KMS-11 (cell line): ENCODE data around the gene CPT2.

Source experiments
- H2AFZ ChIP-seq: fragments of 200-600 bp; sonication (generic); 2 replicates; pipeline ENCODE4 v1.6.1; 2016; ENCODE audit warnings: antibody characterized with exemption, mixed run types, low read depth
- H3K27ac ChIP-seq: fragments of 200-600 bp; sonication (generic); 2 replicates; pipeline ENCODE4 v1.6.1; 2016; ENCODE audit warnings: mild to moderate bottlenecking, mixed run types
- H3K27me3 ChIP-seq: fragments of 200-600 bp; sonication (generic); 2 replicates; pipeline ENCODE4 v1.6.1; 2017; ENCODE audit warnings: mild to moderate bottlenecking, low read depth, mixed run types, moderate library complexity; ENCODE audit not compliant: insufficient read depth
- H3K36me3 ChIP-seq: fragments of 200-600 bp; sonication (generic); 2 replicates; pipeline ENCODE4 v1.6.1; 2017; ENCODE audit warnings: mild to moderate bottlenecking, mixed run types; ENCODE audit not compliant: insufficient read depth
- H3K4me1 ChIP-seq: fragments of 200-600 bp; sonication (generic); 2 replicates; pipeline ENCODE4 v1.6.1; 2016; ENCODE audit warnings: mild to moderate bottlenecking, low read depth, mixed run types; ENCODE audit not compliant: poor library complexity, severe bottlenecking
- H3K4me2 ChIP-seq: fragments of 200-600 bp; sonication (generic); 2 replicates; pipeline ENCODE4 v1.7.0; 2016; ENCODE audit warnings: mild to moderate bottlenecking, mixed run types
- H3K4me3 ChIP-seq: fragments of 200-600 bp; sonication (generic); IDR thresholded peaks from 2 replicates; pipeline ENCODE4 v1.6.1; 2017; ENCODE audit warnings: low read depth, low read length, mixed read lengths; ENCODE audit not compliant: insufficient read depth
- H3K79me2 ChIP-seq: fragments of 200-600 bp; sonication (generic); 2 replicates; pipeline ENCODE4 v1.6.1; 2016; ENCODE audit warnings: low read depth, mixed run types; ENCODE audit not compliant: insufficient read depth
- H3K9ac ChIP-seq: fragments of 200-600 bp; sonication (generic); 2 replicates; pipeline ENCODE4 v1.6.1; 2016; ENCODE audit warnings: mild to moderate bottlenecking, mixed run types
- H4K20me1 ChIP-seq: fragments of 200-600 bp; sonication (generic); 2 replicates; pipeline ENCODE4 v1.6.1; 2016; ENCODE audit warnings: mild to moderate bottlenecking, mixed run types; ENCODE audit not compliant: insufficient read depth
- CTCF ChIP-seq: fragments of 200-600 bp; sonication (generic); conservative IDR thresholded peaks from 2 replicates; pipeline ENCODE4 v1.6.1; 2017; ENCODE audit warnings: low read depth, mild to moderate bottlenecking, antibody characterized with exemption, low read length, moderate library complexity, mixed read lengths

The CPT2 gene

GRCh38 chr1:53165408-53165961, 31.1 kb upstream of the CPT2 start:
- no peak overlapping the region for H3K4me3 ChIP-seq
- no peak overlapping the region for H2AFZ ChIP-seq
- H3K36me3 ChIP-seq = no peaks in the 10 kb centered on the region
- H3K79me2 ChIP-seq = no peaks in the 10 kb centered on the region
- H3K27me3 ChIP-seq = no peaks in the 10 kb centered on the region
- no peaks in the 10 kb centered on the region for H4K20me1 ChIP-seq
- H3K9ac ChIP-seq = no peak overlapping the region
- H3K4me2 ChIP-seq = no peak overlapping the region
- TF ChIP-seq CTCF = no peak
- no peak overlapping the region for H3K27ac ChIP-seq
- no peaks in the 10 kb centered on the region for H3K4me1 ChIP-seq

- Histone ChIP-seq H3K27ac (no peak overlapping the region), H3K36me3 (no peaks in the 10 kb centered on the region), H3K27me3 (no peaks in the 10 kb centered on the region), H3K4me1 (no peaks in the 10 kb centered on the region), H3K4me3 (no peak overlapping the region), H3K9ac (no peak overlapping the region), H3K4me2 (no peak overlapping the region), H4K20me1 (no peaks in the 10 kb centered on the region), H3K79me2 (no peaks in the 10 kb centered on the region), H2AFZ (no peak overlapping the region)
- TF ChIP-seq CTCF = no peak
Measured at GRCh38 chr1:53166366-53166765, 30.3 kb upstream of the CPT2 start.

GRCh38 chr1:53166912-53167311, 29.7 kb upstream of the CPT2 start:
- Histone ChIP-seq H2AFZ (no peak overlapping the region), H3K27ac (no peak overlapping the region), H3K9ac (no peak overlapping the region), H3K36me3 (no peaks in the 10 kb centered on the region), H3K4me3 (no peak overlapping the region), H3K4me1 (no peaks in the 10 kb centered on the region), H3K27me3 (no peaks in the 10 kb centered on the region), H3K4me2 (no peak overlapping the region), H3K79me2 (no peaks in the 10 kb centered on the region), H4K20me1 (no peaks in the 10 kb centered on the region)
- TF ChIP-seq CTCF = no peak

- Histone ChIP-seq H3K4me1 (no peaks in the 10 kb centered on the region), H2AFZ (no peak overlapping the region), H3K4me3 (no peak overlapping the region), H4K20me1 (no peaks in the 10 kb centered on the region), H3K79me2 (no peaks in the 10 kb centered on the region), H3K27ac (no peak overlapping the region), H3K4me2 (no peak overlapping the region), H3K9ac (no peak overlapping the region), H3K36me3 (no peaks in the 10 kb centered on the region), H3K27me3 (no peaks in the 10 kb centered on the region)
- TF ChIP-seq CTCF = no peak
Measured at GRCh38 chr1:53172426-53173128, 24.0 kb upstream of the CPT2 start.
